ENCODE data around the gene EEA1.

- TF ChIP-seq CTCF (IDR thresholded peaks at IDR 0.05; ENCODE audit: poor library complexity), result no peak
- TF ChIP-seq EZH2 (IDR thresholded peaks at IDR 0.05; ENCODE audit: borderline replicate concordance), result no peak
These were observed 150.6 kb downstream of the EEA1 start for GRCh38 chr12:92778525-92778924.

All from hepatocyte (in vitro differentiated cells).